Activated CD4-positive, alpha-beta T cell treated with anti-CD3 and anti-CD28 coated beads, Interleukin-2, amount 10 ng/mL, durations not matched to agents 7 days and 5 days (primary cell): ENCODE measurements around the gene ACOXL. TPM values are rescaled to one million over a fixed set of nuclear protein-coding genes. Genes with fewer than 3 reads are reported as not detected.

Experiments used
- CTCF ChIA-PET: fragments of 350-600 bp; sonication (Branson Sonifier 250); formaldehyde crosslinking; loops from one replicate; lab custom pipeline; 2021; ENCODE audit warnings: antibody characterized with exemption; lab: Charles Lee
- POLR2A ChIA-PET: fragments of 350-600 bp; sonication (Branson Sonifier 250); formaldehyde crosslinking; loops from one replicate; lab custom pipeline; 2021; ENCODE audit warnings: antibody characterized with exemption; lab: Charles Lee
- DNase-seq: peaks from one replicate; pipeline ENCODE4 v3.0.0-alpha.2; 2020
- H3K27ac Mint-ChIP-seq: one replicate; pipeline ENCODE4 v1.8.0; 2021; ENCODE audit warnings: mild to moderate bottlenecking, moderate library complexity, mixed read lengths
- H3K27me3 Mint-ChIP-seq: one replicate; pipeline ENCODE4 v1.8.0; 2021; ENCODE audit warnings: mixed read lengths
- H3K36me3 Mint-ChIP-seq: one replicate; pipeline ENCODE4 v1.8.0; 2021; ENCODE audit warnings: low read depth, mixed read lengths
- H3K4me1 Mint-ChIP-seq: one replicate; pipeline ENCODE4 v1.8.0; 2021; ENCODE audit warnings: mixed read lengths
- H3K4me3 Mint-ChIP-seq: one replicate; pipeline ENCODE4 v1.8.0; 2021; ENCODE audit warnings: mild to moderate bottlenecking, moderate library complexity, mixed read lengths
- H3K9me3 Mint-ChIP-seq: one replicate; pipeline ENCODE4 v1.8.0; 2021; ENCODE audit warnings: mixed read lengths
- total RNA-seq, 2 experiments: library from RNA; stranded (reverse); gene quantifications; one replicate each; pipeline ENCODE4 v1.2.3, GENCODE V29; 2021

The ACOXL gene
- total RNA-seq, 2 experiments from 2014 or later = 0.15 TPM; not detected in 1

DNA sequence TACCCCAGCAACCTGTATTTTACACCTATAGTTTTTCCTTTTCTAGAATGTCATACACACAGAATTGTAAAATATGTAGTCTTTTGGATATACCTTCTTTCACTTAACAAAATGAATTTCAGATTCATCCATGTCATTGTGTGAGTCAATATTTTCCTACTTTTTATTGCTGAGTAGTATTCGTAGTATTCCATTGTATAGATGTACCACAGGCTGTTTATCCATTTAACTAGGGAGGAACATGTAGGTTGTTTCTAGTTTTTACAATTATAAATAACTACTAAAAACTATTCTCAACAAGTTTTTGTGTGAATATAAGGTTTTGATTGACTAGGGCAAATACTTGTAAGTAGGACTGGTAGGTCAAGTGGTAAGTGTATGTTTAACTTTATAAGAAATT, 187.4 kb downstream of the ACOXL start:
- peaks cover 53% of the 10 kb centered on the region for H3K27me3 Mint-ChIP-seq
- H3K9me3 Mint-ChIP-seq = peaks cover 6% of the 10 kb centered on the region
- CTCF ChIA-PET = no interaction called here
- no peaks in the 10 kb centered on the region for H3K36me3 Mint-ChIP-seq
- no peak overlapping the region for H3K4me3 Mint-ChIP-seq
- no peak overlapping the region for H3K27ac Mint-ChIP-seq
- H3K4me1 Mint-ChIP-seq = no peaks in the 10 kb centered on the region
- no peak for DNase-seq
- POLR2A ChIA-PET = no interaction called here

DNA sequence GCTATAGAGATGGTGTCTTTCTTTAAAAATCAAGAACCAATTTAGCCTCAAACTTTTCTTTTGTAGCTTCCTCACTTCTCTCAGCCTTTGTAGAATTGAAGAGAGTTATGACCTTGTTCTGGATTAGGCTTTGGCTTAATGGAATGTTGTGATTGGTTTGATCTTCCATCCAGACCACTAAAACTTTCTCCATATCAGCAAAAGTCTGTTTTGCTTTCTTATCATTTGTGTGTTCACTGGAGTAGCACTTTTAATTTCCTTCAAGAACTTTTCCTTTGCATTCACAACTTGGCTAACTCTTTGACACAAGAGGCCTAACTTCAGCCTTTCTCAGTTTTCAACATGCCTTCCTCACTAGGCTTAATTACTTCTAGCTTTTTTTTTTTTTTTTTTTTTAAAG, 193.1 kb downstream of the ACOXL start:
- no peaks in the 10 kb centered on the region for H3K36me3 Mint-ChIP-seq
- ChIA-PET CTCF (interaction anchor here (0.6 to 1.1 kb wide), 3 partner anchors 21 to 222 kb away, joined by 3 to 4 read pairs (median 3); no protein-coding TSS in a partner anchor), POLR2A (no interaction called here)
- no peak overlapping the region for H3K27ac Mint-ChIP-seq
- DNase-seq = no peak
- no peaks in the 10 kb centered on the region for H3K4me1 Mint-ChIP-seq
- H3K27me3 Mint-ChIP-seq = peaks cover 16% of the 10 kb centered on the region
- H3K4me3 Mint-ChIP-seq = no peak overlapping the region
- H3K9me3 Mint-ChIP-seq = peaks cover 26% of the 10 kb centered on the region

DNA sequence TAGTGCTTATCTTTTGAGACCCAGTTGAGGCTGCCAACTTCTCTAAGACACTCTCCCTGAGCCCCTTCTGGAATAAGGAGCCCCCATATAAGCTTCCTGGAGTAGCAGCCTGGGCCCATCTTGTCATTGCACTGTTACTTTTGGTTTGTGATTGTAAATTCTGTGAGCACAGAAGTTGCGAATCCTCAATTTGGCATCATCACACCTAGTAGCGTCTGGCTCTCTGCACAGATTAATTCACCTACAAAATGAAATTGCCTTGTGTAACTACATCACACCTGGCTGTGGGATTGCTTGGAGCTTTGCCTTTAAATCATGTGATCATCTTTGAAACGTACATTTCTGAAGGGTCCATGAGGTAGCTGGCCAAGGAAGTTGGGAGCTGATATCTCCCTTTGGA, 195.2 kb downstream of the ACOXL start:
- POLR2A ChIA-PET = no interaction called here

DNA sequence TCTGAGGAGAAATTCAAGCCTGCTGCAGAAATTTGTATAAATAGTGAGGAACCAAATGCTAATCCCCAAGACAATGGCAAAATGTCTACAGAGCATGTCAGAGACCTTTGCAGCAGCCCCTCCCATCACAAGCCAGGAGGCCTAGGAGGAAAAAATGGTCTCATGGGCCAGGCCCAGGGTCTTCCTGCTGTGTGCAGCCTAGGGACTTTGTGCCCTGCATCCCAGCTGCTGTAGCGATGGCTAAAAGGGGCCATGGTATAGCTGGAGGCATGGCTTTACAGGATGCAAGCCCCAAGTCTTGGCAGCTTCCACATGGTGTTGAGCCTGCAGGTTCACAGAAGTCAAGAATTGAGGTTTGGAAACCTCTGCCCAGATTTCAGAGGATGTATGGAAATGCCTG, 197.2 kb downstream of the ACOXL start:
- Mint-ChIP-seq H3K9me3 (peaks cover 29% of the 10 kb centered on the region), H3K4me3 (no peak overlapping the region), H3K27me3 (no peaks in the 10 kb centered on the region), H3K36me3 (no peaks in the 10 kb centered on the region), H3K27ac (no peak overlapping the region), H3K4me1 (no peaks in the 10 kb centered on the region)
- CTCF ChIA-PET = no interaction called here
- POLR2A ChIA-PET = no interaction called here
- DNase-seq = no peak

More for the DNA sequence above, 195.2 kb downstream of the ACOXL start:
- no peak overlapping the region for H3K4me3 Mint-ChIP-seq
- no peak for DNase-seq
- H3K4me1 Mint-ChIP-seq = no peaks in the 10 kb centered on the region
- H3K36me3 Mint-ChIP-seq = no peaks in the 10 kb centered on the region
- CTCF ChIA-PET = no interaction called here
- peaks cover 29% of the 10 kb centered on the region for H3K9me3 Mint-ChIP-seq
- H3K27me3 Mint-ChIP-seq = peaks cover 8% of the 10 kb centered on the region
- H3K27ac Mint-ChIP-seq = no peak overlapping the region

DNA sequence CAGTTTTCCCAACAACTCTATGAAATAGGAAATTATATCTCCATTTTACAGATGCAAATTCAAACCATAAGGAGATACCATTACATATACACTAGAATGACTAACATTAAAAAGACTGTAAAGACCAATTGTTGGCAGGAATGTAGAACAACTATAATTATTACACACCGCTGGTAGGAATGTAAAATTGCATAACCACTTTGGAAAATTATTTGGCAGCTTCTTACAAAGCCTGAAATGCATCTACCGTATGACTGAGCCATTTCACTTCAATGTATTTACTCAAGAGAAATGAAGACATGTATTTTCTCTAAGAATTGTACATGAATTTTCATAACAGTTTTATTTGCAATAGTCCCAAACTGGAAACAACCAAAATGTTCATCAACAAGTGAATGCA, 199.3 kb downstream of the ACOXL start:
- no peaks in the 10 kb centered on the region for H3K4me1 Mint-ChIP-seq

DNA sequence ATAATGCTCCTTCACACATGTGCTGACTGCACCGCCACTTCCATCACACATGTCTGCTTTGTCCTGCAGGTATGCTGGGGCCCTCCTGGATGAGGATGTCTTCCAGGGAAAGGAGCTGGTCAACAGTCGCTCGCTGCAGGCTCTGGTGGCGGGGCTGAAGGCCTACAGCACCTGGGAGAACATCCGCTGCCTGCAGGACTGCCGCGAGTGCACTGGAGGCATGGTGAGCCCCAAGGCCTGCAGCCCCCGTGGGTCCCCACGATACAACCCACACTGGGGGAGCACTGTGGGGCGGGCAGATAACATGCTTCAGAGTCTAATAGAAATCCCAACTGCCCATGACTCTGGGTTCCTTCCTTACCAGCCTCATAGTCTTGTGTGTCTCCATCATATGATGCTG, 201.0 kb downstream of the ACOXL start:
- CTCF ChIA-PET = no interaction called here
- Mint-ChIP-seq H3K27me3 (no peaks in the 10 kb centered on the region), H3K36me3 (no peaks in the 10 kb centered on the region), H3K9me3 (peaks cover 15% of the 10 kb centered on the region), H3K4me3 (no peak overlapping the region), H3K27ac (no peak overlapping the region), H3K4me1 (no peaks in the 10 kb centered on the region)
- no peak for DNase-seq
- POLR2A ChIA-PET = no interaction called here

More for the DNA sequence above, 199.3 kb downstream of the ACOXL start:
- no peaks in the 10 kb centered on the region for H3K27me3 Mint-ChIP-seq
- POLR2A ChIA-PET = no interaction called here
- H3K36me3 Mint-ChIP-seq = no peaks in the 10 kb centered on the region
- H3K27ac Mint-ChIP-seq = no peak overlapping the region
- DNase-seq = no peak
- CTCF ChIA-PET = no interaction called here
- peaks cover 28% of the 10 kb centered on the region for H3K9me3 Mint-ChIP-seq
- no peak overlapping the region for H3K4me3 Mint-ChIP-seq

DNA sequence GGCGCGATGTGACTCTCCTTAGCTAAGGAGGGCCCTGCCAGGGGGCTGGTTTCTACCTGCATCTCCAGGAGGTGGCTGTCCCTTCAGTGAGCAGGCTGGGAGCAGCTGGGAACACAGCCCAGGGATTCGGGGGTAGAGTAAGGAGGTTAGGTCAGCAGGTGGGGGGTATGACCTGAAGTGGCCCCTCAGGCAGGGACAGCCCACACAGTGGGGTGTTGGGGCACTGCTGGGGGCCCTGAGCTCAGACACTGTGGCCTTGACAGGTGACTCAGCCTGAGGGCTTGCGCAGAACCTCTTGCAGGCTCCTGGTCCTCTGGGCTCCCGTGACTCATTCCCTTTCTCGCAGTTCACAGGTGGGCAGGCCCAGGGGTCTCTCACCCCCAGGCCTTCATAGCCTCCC, 202.6 kb downstream of the ACOXL start:
- Mint-ChIP-seq H3K36me3 (no peaks in the 10 kb centered on the region), H3K4me1 (no peaks in the 10 kb centered on the region), H3K4me3 (no peak overlapping the region), H3K27ac (no peak overlapping the region), H3K27me3 (no peaks in the 10 kb centered on the region), H3K9me3 (peaks cover 6% of the 10 kb centered on the region)
- ChIA-PET CTCF (interaction anchor here (1.2 kb wide), 1 partner anchor 8 kb away, joined by 4 read pairs; no protein-coding TSS in a partner anchor), POLR2A (no interaction called here)
- no peak for DNase-seq

DNA sequence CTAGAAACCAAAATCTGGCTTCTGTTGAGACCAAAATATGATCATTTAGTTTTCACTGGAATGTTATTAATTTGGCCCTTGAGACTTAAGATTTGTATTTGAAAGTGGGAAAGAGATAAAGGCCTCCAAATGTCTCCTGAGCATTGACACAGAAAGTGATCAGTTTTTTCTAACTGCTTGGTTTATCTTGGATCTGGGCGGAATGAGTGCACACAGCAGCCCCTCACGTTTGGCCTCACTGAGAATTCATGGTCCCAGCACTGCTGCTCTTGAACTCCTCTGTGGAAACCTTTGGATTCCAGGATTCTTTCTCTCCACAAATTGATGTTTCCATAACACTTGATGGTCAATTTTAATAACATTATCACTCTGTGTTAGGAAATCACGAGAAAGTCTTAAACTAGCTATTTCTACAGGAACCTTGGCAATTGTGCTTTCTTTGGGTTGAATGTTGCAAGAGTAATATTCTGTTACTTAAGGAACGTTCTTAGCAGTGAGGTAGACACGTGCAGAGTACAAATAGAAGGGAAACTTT, 208.1 kb downstream of the ACOXL start:
- ChIA-PET POLR2A (no interaction called here), CTCF (no interaction called here)
- Mint-ChIP-seq H3K36me3 (no peaks in the 10 kb centered on the region), H3K27me3 (no peaks in the 10 kb centered on the region), H3K4me1 (no peaks in the 10 kb centered on the region), H3K9me3 (no peaks in the 10 kb centered on the region), H3K4me3 (no peak overlapping the region), H3K27ac (no peak overlapping the region)
- no peak for DNase-seq

DNA sequence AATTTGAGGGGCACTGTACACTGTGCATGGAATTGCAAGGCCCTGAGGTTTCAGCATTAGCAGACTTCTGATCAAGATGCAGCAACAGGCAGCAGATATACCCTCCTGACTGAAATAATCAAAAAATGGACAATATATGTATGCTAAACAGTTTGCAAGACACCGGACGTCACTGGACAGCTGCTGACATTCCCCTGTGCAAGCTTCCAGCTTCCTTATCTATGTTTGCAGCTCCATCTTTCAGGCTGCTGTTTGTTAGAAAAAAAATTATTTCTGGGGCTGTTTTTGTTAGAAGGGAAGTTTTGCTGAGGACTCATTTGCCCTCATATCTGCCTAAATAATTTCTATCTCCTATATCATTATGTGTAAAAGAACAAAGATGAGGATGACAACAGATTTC, 208.9 kb downstream of the ACOXL start:
- no peak for DNase-seq
- ChIA-PET POLR2A (no interaction called here), CTCF (no interaction called here)
- Mint-ChIP-seq H3K4me3 (no peak overlapping the region), H3K27me3 (peaks cover under 1% of the 10 kb centered on the region), H3K27ac (no peak overlapping the region), H3K36me3 (no peaks in the 10 kb centered on the region), H3K9me3 (no peaks in the 10 kb centered on the region), H3K4me1 (no peaks in the 10 kb centered on the region)

DNA sequence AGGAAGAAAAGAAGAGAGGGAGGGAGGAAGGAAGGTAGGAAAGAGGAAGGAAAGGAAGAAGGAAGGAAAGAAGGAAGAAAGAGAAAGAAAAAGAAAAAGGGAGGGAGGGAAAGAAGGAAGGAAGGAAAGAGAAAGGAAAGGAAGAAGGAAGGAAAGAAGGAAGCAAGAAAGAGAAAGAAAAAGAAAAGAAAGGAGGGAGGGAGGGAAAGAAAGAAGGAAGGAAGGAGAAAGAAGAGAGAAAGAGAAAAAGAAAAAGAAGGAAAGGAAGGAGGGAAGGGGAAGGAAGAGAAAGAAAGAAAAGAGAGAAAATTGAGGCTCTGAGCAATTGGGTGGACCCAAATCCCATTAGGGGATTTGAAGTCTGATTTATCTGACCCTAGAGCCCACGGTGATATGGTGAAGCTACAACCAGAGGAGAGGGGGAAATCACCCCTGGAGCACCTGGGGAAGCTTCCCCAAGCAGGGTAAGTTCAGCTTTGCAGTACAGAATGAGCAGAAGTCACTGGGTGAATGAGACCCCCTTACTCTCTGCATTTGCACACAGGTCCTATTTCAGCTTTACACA, 210.8 kb downstream of the ACOXL start:
- POLR2A ChIA-PET = no interaction called here
- Mint-ChIP-seq H3K4me1 (no peaks in the 10 kb centered on the region), H3K4me3 (no peak overlapping the region), H3K27me3 (peaks cover 2% of the 10 kb centered on the region), H3K27ac (no peak overlapping the region), H3K9me3 (no peaks in the 10 kb centered on the region), H3K36me3 (no peaks in the 10 kb centered on the region)
- CTCF ChIA-PET = interaction anchor here (1.2 kb wide), 1 partner anchor 8 kb away, joined by 4 read pairs; no protein-coding TSS in a partner anchor
- DNase-seq = no peak

DNA sequence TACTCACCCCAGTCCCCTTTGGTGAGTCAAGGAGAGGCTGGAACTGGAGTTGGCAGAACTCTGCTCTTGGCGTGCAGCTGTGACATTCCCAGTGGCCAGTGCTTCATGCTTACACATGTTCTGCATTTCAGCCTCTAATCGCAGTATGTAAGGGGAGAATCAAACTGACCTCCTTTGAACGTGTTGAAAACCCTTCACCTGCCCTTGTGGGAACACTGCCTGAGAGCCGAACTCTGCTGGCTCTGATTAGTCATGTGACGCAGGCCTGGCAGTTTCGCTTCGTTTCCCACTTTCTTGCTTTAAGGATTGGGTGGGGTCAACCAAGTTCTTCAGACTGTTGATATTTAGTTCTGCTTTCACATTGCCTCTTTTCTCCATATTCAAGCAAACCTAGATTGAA, 214.5 kb downstream of the ACOXL start:
- Mint-ChIP-seq H3K27me3 (peaks cover 4% of the 10 kb centered on the region), H3K9me3 (no peaks in the 10 kb centered on the region), H3K4me3 (no peak overlapping the region), H3K27ac (no peak overlapping the region), H3K36me3 (no peaks in the 10 kb centered on the region), H3K4me1 (no peaks in the 10 kb centered on the region)
- ChIA-PET POLR2A (no interaction called here), CTCF (interaction anchor here (0.8 to 1.1 kb wide), 2 partner anchors 10 to 22 kb away, joined by 4 read pairs; no protein-coding TSS in a partner anchor)
- DNase-seq = no peak

DNA sequence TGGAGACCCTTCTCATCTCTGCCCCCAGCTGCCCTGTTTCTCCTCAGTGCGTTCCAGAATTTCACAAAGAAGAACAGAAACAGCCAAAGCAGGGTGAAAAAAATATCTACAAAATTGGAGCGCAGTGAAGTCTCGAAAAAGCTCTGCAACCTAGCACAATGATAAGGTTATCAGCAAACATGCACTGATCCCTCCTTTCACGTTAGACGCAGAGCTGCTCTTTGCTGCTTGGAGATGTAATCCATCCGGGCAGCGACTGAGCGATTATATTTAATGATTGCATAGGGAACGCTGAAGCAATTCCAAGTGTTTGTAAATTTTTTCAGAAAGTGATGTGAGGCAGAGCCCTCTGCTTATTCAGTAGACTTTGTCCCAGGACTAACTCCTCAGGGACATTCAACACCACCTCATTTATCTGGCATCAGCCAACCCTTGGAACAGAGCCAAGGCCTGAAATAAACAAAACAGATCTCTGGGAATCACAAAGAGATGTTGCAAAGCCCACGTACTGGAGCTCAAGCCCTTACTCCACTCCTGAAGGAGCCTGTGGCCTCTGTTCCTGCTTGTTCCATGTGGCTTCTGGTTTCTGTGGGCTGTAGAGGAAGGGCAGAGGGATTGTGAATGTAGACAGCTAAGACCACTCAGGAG, 215.8 kb downstream of the ACOXL start:
- POLR2A ChIA-PET = no interaction called here

DNA sequence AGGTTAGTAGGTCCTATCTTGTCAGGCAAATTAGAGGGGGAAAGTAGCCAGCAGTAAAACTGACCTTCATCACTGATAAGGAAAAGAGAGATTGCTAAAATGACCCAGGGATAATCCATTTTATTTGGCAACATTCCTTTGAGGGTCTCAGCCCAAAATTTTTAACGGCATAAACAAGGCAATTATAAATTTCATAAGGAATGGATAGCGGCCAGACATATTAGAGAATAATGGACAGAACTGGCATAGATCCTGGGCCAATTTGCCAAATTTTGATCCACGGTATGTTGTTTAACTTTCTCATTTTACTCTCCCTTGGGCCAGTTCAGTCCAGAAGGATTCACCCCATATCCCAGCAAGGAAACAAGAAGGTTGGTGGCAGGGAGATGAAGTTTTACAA, 217.9 kb downstream of the ACOXL start:
- ChIA-PET POLR2A (no interaction called here), CTCF (no interaction called here)
- no peaks in the 10 kb centered on the region for H3K36me3 Mint-ChIP-seq
- no peaks in the 10 kb centered on the region for H3K9me3 Mint-ChIP-seq
- H3K4me3 Mint-ChIP-seq = no peak overlapping the region
- H3K27ac Mint-ChIP-seq = no peak overlapping the region
- peaks cover 14% of the 10 kb centered on the region for H3K27me3 Mint-ChIP-seq
- no peaks in the 10 kb centered on the region for H3K4me1 Mint-ChIP-seq
- no peak for DNase-seq

More for the DNA sequence above, 215.8 kb downstream of the ACOXL start:
- Mint-ChIP-seq H3K27me3 (peaks cover 5% of the 10 kb centered on the region), H3K36me3 (no peaks in the 10 kb centered on the region), H3K4me1 (no peaks in the 10 kb centered on the region), H3K4me3 (no peak overlapping the region), H3K9me3 (no peaks in the 10 kb centered on the region), H3K27ac (no peak overlapping the region)
- DNase-seq = no peak
- CTCF ChIA-PET = interaction anchor here (1.1 kb wide), 1 partner anchor 11 kb away, joined by 4 read pairs; no protein-coding TSS in a partner anchor
